DMS153 treated with DMSO at 0.1 percent for 48 hours (cell line): ENCODE measurements around the gene DEFB131B.
"Not testable (repeated sequence)": the region's sequence is repeated elsewhere in the genome, so short reads cannot be mapped to it uniquely, and the experiment has no call there.

ENCODE experiments used
- DNase-seq: peaks from one replicate; lab custom pipeline; 2025; ENCODE audit not compliant: unreplicated experiment; lab: John Stamatoyannopoulos, UW

The DEFB131B gene

DNA sequence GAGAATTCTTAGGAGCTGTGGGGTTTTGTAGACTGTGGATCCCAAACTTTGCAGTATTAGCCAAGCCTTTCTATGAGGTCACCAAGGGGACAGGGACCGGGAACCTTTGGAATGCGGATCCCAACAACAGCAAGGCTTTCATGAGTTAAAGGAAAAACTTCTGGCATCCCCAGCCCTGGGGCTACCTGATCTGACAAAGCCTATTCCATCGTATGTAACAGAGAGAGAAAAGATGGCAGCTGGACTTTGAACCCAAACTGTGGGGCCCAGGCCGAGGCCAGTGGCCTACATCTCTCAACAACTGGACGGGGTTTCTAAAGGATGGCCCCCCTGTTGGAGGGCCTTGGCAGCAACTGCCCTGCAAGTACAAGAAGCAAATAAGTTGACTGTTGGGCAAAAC lies 32.5 kb downstream of the DEFB131B start:
- not testable (repeated sequence) for DNase-seq

DNA sequence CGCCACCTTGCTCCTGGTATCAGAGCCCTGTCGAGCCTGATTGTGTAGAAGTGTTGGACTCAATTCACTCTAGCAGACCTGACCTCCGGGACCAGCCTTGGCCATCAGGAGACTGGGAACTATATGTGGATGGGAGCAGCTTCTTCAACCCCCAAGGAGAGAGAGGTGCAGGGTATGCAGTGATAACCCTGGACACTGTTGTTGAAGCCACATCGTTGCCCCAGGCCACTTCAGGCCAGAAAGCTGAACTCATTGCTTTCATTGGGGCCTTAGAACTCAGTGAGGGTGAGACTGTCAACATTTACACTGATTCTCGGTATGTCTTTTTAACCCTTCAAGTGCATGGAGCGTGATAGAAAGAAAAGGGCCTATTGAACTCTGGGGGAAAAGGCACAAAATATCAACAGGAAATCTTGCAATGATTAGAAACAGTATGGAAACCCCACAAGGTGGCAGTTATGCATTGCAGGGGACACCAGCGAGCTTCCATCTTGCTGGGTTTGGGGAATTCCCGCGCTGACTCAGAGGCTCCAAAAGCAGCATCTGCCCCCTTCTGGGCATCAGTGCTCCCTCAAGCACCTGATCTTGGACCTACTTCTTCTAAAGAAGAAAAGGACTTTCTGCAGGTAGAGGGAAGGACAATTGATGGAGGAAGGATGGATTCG lies 33.2 kb downstream of the DEFB131B start:
- DNase-seq, result not testable (repeated sequence)

DNA sequence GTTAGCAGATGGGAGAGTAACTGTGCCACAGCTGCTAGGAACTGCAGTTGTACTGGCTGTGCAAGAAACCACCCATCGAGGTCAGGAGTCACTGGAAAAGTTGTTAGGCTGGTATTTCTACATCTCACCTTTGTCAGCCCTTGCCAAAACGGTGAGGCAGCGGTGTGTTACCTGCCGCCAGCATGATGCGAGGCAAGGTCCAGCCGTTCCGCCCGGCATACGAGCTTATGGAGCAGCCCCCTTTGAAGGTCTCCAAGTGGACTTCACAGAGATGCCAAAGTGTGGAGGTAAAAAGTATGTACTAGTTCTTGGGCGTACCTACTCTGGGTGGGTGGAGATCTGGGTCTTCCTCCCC lies 33.7 kb downstream of the DEFB131B start:
- DNase-seq, result not testable (repeated sequence)

DNA sequence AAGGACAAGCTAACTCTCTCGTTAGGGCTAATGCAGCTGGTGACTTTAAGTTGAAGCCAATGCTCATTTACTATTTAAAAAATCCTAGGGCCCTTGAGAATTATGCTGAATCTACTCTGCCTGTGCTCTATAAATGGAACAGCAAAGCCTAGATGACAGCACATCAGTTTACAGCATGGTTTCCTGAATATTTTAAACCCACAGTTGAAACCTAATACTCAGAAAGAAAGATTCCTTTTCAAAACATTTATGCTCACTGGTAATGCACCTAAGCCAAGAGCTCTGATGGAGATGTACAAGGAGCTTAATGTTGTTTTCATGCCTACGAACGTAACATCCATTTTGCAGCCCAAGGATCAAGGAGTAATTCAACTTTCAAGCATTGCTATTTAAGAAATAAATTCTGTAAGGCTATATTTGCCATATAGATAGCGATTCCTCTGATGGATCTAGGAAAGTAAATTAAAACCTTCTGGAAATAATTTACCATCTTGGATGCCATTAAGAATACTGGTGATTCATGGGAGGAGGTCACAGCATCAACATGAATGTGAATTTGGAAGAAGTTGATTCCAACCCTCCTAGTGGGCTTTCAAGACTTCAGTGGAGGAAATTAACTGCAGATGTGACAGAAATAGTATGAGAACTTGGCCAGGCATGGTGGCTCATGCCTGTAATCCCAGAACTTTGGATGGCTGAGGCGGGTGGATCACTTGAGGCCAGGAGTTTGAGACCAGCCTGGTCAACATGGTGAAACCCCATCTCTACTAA lies 35.7 kb downstream of the DEFB131B start:
- no peak for DNase-seq

DNA sequence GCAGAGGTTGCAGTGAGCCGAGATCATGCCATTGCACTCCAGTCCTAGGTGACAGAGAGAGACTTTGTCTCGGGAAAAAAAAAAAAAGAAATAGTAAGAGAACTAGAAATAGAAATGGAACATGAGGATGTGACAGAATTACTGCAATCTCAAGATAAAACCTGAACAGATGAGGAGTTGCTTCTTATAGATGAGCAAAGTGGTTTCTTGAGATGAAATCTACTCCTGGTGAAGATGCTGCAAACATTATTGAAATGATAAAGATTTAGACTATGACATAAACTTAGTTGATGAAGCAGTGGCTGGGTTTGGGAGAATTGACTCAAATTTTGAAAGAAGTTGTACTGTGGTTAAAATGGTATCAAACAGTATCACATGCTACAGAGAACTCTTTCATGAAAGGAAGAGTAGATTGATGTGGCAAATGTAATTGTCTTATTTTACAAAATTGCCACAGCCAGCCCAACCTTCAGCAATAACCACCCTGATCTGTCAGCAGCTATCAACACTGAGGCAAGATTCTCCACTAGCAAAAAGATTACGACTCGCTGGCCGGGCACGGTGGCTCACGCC lies 36.5 kb downstream of the DEFB131B start:
- DNase-seq, result no peak

DNA sequence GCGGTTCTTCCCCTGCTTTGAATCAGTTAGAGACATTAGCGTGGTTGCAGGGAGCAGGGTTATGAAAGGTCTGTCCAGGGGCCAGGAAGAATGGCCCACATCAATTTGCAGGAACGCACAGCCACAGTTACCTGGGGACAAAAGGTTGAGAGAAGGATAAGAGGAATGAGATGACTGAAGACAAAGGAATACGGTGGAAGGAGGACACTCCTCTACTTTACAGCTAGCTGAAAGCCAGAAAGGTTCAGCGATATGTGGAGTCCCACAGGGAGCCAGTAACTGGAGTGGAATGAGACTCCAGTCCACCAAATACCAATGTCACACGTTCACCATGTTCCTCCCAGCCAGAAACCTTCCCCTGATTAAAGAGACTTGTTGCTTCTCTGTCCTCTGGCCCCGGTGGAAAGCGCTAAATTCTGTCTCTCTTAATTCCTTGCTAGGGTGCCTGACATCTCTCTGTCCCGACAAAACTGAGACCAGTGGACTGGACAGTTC lies 39.4 kb downstream of the DEFB131B start:
- no peak for DNase-seq

DNA sequence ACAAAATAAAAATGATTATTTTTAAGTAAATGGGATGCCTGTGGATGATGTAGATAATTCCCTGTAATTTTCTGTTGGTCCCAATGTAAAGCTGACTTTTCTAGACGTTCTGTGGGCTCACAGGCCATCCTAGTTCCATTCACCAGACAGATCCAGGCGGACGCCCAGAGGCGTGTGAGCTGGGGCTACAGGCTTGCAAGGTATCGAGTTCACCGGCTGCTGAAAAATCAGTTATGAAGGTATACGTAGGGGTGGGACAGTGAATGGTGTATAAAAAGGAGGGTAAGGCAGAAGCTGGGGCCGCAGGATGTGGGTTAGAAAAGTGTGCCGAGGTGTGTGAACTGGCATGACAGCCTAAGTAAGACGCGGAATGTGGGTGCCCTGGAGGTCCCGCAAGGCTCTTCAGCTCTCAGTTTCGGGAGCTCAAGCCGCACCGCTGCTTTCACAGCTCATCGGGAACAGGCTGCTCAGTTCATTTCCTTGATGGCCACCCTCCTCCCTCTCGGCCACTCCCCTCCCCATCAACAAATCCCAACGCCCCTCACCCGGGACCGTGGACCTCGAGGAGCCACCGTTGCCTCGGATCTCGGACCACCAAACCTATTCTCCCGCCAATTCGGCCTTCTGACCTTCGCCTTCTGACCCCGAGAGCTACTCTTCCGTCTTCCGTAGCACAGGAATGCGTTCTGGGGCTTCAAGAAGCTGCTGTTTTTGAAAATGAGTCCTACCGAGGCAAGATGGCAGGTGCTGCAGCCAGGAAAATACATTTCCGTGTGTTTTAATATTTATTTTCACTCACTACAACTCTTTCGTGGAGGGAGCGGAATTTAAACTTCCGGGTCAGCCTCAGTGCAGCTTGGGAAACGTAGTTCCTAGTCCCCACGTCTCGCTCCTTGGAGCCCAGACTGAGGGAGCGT lies 49.8 kb downstream of the DEFB131B start, which contains the start of gene XNDC1N:
Gene XNDC1N, minus strand, starts transcription at position 775 of the 917 bp plus-strand sequence. CDS start 5,241 bp downstream, outside the sequence.
- DNase-seq, result peak; percentile 87

DNA sequence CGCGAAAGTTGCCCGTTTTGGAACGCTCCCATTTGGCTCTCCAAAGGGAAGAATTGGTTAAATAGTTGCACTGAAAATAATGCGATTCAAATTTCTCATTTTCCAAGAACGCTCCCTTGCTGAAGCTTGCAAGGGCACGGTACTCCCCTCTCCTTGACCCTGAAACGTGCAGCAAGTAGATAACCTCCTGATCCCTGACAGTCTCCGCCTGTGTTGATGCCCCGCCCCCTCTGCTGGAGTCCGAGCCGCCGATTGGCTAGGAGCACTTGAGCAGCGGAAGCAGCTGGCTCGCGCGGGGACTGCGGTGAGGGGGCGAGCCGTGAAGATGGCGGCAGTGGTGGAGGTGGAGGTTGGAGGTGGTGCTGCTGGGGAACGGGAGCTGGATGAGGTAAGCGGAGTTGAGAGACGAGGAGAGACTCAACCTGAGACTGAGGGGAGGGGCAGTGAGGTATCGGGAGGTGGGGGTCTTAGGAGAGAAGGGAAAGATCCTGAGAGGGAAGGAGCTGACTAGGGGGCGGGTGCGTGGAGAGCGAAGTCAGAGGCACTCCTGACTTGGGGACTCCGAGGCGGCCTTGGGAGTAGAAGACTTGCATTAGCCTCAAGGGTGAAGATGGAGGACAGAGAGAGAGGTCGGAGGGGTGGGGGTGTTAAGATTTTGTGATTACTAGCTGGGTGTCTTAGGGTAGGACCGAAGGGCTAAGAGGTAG lies 50.6 kb downstream of the DEFB131B start, which contains the start of gene RNF121:
Gene RNF121, plus strand, starts transcription at position 310 of the 707 bp plus-strand sequence. Its CDS starts 16 bp downstream, at position 326.
- DNase-seq, result peak; percentile 90

DNA sequence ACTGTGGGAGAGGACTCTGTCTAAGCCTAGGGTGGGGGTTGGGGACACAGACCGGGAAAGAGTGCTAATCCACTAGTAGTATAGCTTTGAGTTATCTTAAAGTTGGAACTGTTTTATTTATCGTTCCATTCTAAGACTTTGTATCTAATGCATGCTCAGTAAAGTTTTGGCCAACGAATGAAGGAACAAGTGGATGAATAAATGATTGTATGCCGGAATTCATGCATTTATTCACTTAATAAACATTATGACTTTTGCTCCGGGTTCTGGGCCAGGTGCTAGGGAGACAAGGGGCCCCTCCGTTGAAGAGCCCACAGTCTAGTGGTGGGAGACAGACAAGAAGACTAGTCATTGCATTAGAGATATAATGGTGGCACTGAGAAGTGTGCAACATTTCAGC lies 51.2 kb downstream of the DEFB131B start:
- DNase-seq, result no peak

DNA sequence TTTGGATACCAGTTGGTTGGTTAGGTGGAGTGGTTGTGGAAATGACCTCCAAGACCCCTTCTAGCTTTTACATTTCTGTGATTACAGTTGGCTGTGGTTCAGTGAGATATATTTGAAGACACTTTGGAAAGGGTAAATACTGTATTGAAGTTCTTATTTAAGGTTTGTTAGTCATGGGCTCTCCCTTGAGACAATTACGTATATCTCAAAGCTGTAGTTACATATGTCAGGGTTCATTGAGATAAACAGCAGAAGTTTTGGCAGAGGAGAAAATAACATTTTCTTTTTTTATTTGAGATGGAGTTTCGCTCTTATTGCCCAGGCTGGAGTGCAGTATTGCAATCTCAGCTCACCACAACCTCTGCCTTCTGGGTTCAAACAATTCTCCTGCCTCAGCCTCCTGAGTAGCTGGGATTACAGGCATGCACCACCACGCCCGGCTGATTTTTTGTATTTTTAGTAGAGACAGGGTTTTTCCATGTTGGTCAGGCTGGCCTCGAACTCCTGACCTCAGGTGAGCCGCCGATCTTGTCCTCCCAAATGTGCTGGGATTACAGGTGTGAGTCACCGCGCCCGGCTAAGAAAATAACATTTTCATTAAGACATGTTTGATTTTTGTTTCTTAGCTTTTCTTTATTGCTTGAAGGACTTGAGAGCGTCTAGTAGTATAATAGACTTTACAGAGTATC lies 52.4 kb downstream of the DEFB131B start:
- no peak for DNase-seq

DNA sequence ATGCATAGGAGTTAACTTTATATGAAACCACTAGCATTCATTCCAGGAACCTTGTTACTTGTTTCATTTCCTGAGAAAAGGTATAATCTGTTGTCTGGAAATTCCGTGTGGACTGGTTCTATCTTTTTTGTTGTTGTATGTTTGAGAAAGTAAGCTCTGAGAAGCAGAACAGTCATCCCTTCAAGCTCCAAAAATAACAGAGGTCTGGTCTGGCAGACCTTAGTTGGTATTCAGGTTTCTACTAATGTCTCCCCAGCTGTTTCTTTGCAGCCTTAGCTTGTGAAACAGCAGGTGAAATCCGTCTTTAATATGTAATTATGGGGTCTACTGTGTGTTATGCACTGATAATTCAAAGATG lies 53.0 kb downstream of the DEFB131B start:
- DNase-seq, result no peak

DNA sequence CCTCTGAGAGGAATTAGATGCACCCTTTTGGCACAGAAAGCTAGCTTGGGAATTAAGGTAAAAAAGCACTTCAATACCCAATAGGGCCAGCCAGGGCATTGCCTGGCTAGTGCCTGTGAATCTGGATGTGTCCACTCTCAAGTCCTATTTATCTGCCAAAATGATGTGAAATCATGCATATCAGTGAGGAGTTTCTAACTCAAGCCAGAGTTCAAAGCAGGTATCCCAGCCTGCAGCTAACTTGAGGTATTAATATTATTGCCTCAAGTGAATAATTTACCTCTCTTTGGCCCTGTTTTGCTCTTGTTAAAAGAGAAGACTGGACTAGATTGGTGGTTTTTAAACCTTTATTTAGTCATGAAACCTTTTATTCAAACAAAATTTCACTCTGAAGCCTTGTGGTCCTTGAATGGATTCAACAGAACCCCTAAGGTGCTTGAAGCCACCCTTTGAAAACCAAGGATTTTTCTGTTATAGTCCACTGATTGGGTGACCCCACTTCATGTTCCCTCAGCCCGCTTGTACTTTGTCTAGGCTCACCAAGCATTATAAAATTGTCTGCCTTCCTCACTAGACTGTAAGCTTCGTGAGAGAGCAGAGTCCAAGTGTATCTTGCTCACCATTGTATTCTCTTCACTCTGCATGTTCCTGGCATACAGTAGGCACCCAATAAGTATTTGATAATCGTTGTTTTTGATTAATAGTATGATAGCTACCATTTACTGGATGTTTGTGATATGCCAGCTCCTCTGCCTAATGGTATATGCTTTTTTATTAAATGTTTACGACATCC lies 55.1 kb downstream of the DEFB131B start:
- no peak for DNase-seq
